Astrocyte (in vitro differentiated cells and primary cell): ENCODE measurements around the gene PSMD2.

ENCODE experiments used
- EZH2 ChIP-seq: IDR thresholded peaks from 2 replicates; pipeline ENCODE4 v1.6.1; 2012; ENCODE audit warnings: mild to moderate bottlenecking, low read length, inconsistent platforms; ENCODE audit not compliant: insufficient read depth
- TF ChIP-seq, protein P1 (sequence below): IDR thresholded peaks from 2 replicates; pipeline ENCODE4 v1.5.1; 2011; ENCODE audit warnings: low read depth, mild to moderate bottlenecking, inconsistent platforms, low read length, moderate library complexity; ENCODE audit not compliant: insufficient read depth

- TF ChIP-seq, protein P1, sequence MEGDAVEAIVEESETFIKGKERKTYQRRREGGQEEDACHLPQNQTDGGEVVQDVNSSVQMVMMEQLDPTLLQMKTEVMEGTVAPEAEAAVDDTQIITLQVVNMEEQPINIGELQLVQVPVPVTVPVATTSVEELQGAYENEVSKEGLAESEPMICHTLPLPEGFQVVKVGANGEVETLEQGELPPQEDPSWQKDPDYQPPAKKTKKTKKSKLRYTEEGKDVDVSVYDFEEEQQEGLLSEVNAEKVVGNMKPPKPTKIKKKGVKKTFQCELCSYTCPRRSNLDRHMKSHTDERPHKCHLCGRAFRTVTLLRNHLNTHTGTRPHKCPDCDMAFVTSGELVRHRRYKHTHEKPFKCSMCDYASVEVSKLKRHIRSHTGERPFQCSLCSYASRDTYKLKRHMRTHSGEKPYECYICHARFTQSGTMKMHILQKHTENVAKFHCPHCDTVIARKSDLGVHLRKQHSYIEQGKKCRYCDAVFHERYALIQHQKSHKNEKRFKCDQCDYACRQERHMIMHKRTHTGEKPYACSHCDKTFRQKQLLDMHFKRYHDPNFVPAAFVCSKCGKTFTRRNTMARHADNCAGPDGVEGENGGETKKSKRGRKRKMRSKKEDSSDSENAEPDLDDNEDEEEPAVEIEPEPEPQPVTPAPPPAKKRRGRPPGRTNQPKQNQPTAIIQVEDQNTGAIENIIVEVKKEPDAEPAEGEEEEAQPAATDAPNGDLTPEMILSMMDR = no peak
- TF ChIP-seq EZH2 = no peak
These were observed 44.3 kb downstream of the PSMD2 start for GRCh38 chr3:184343200-184343876.
